Epidermal melanocyte (primary cell): Measurements from ENCODE around the gene GAGE12H.
"Not testable (repeated sequence)": the region's sequence is repeated elsewhere in the genome, so short reads cannot be mapped to it uniquely, and the experiment has no call there.

Source experiments
- DNase-seq: peaks from one replicate; pipeline ENCODE4 v3.0.0; 2011; ENCODE audit warnings: low spot score; ENCODE audit not compliant: insufficient read length

Gene GAGE12H

GRCh38 chrX:49579649-49580048 lies at the start of gene GAGE12H:
GAGE12H (plus strand) TSS chrX:49579949; CDS start chrX:49581104, 1,155 bp downstream.
- DNase-seq, result not testable (repeated sequence)

DNA sequence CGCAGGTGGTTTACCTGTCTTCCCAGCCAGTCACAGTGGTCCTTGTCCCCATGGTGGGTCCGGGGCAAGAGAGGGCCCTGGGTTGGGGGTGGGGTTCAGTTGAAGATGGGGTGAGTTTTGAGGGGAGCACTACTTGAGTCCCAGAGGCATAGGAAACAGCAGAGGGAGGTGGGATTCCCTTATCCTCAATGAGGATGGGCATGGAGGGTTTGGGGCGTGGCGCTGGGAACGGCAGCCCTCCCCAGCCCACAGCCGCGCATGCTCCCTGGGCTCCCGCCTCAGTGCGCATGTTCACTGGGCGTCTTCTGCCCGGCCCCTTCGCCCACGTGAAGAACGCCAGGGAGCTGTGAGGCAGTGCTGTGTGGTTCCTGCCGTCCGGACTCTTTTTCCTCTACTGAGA lies 47.9 kb upstream of the GAGE12H start, which contains the start of gene GAGE12C:
GAGE12C (plus strand) TSS at position 301 of the 400 bp plus-strand sequence. CDS start 1,155 bp downstream, outside the sequence.
- not testable (repeated sequence) for DNase-seq

- DNase-seq, result not testable (repeated sequence)
Measured at GRCh38 chrX:49541433-49541832, 38.3 kb upstream of the GAGE12H start, which contains the start of gene GAGE12D. GAGE12D (plus strand) TSS chrX:49541733; CDS start chrX:49542888, 1,155 bp downstream.

GRCh38 chrX:49550989-49551388 lies 28.8 kb upstream of the GAGE12H start, which contains the start of gene GAGE12E:
GAGE12E (plus strand) TSS chrX:49551289; CDS start chrX:49552444, 1,155 bp downstream.
- not testable (repeated sequence) for DNase-seq

DNA sequence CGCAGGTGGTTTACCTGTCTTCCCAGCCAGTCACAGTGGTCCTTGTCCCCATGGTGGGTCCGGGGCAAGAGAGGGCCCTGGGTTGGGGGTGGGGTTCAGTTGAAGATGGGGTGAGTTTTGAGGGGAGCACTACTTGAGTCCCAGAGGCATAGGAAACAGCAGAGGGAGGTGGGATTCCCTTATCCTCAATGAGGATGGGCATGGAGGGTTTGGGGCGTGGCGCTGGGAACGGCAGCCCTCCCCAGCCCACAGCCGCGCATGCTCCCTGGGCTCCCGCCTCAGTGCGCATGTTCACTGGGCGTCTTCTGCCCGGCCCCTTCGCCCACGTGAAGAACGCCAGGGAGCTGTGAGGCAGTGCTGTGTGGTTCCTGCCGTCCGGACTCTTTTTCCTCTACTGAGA lies 19.2 kb upstream of the GAGE12H start, which contains the start of gene GAGE12F:
GAGE12F (plus strand) TSS at position 301 of the 400 bp plus-strand sequence. CDS start 1,155 bp downstream, outside the sequence.
- not testable (repeated sequence) for DNase-seq

GRCh38 chrX:49568728-49569127 lies 11.0 kb upstream of the GAGE12H start:
- not testable (repeated sequence) for DNase-seq

- not testable (repeated sequence) for DNase-seq
Measured at GRCh38 chrX:49569152-49569551, 10.6 kb upstream of the GAGE12H start.

- not testable (repeated sequence) for DNase-seq
Measured at GRCh38 chrX:49570100-49570499, 9.6 kb upstream of the GAGE12H start, which contains the start of gene GAGE12G. GAGE12G (plus strand) TSS chrX:49570400; CDS start chrX:49571555, 1,155 bp downstream.

- DNase-seq, result not testable (repeated sequence)
Measured at GRCh38 chrX:49589196-49589595, 9.4 kb downstream of the GAGE12H start, which contains the start of gene GAGE2A. GAGE2A (plus strand) TSS chrX:49589496; CDS start chrX:49590651, 1,155 bp downstream.

GRCh38 chrX:49589769-49590478 lies 10.2 kb downstream of the GAGE12H start:
- not testable (repeated sequence) for DNase-seq

GRCh38 chrX:49590488-49590887 lies 10.7 kb downstream of the GAGE12H start:
- DNase-seq, result not testable (repeated sequence)

DNA sequence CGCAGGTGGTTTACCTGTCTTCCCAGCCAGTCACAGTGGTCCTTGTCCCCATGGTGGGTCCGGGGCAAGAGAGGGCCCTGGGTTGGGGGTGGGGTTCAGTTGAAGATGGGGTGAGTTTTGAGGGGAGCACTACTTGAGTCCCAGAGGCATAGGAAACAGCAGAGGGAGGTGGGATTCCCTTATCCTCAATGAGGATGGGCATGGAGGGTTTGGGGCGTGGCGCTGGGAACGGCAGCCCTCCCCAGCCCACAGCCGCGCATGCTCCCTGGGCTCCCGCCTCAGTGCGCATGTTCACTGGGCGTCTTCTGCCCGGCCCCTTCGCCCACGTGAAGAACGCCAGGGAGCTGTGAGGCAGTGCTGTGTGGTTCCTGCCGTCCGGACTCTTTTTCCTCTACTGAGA lies 19.0 kb downstream of the GAGE12H start, which contains the start of gene GAGE1:
GAGE1 (plus strand) TSS at position 301 of the 400 bp plus-strand sequence. CDS start 1,155 bp downstream, outside the sequence.
- not testable (repeated sequence) for DNase-seq

GRCh38 chrX:49610718-49611310 lies 31.1 kb downstream of the GAGE12H start:
- DNase-seq, result no peak

- no peak for DNase-seq
Measured at GRCh38 chrX:49618574-49618973, 38.8 kb downstream of the GAGE12H start.

DNA sequence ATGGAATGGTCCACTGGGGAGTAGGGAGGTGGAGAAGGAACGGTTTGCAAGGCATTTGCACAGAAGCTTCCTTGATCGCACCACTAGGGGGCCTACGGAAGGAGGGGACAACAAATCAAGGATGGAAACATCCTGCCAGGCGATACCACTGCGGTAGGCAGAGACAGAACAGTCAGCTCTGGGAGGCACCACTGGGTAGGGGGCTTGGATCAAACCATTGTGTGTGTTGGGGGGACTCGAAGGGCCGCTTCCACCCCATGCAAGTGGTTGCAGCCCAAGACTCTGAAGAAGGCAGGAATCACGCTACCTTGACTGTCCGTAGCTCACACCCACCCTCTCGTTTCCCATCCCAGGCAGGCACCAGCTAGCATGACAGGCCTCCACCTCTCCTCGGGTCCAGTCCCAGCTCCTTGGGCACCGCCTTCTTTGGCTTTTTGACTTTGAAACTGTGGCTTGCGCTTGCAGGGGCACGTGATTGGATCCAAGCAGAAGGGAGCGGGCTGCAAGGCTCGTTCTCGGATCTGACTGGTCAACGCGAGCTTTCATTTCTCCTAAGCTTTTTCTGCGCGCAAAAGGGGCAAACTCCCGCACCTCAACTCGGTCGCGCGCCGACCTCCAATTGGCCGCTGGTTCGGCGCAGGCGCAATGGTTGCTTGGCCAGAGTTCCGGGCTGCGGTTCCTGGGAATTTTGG lies 47.5 kb downstream of the GAGE12H start:
- DNase-seq, result no peak
